MV-4-11 (cell line): ENCODE measurements around the gene PARP3.

Experiments used
- DNase-seq: peaks from one replicate; lab custom pipeline; 2025; lab: John Stamatoyannopoulos, UW

Gene PARP3

GRCh38 chr3:51934139-51934850 is 7.9 kb upstream of the PARP3 start:
- DNase-seq = no peak

GRCh38 chr3:51934991-51935885 is 6.9 kb upstream of the PARP3 start:
- DNase-seq = no peak

- DNase-seq = no peak
Observed at GRCh38 chr3:51935886-51936755, 6.0 kb upstream of the PARP3 start.

DNA sequence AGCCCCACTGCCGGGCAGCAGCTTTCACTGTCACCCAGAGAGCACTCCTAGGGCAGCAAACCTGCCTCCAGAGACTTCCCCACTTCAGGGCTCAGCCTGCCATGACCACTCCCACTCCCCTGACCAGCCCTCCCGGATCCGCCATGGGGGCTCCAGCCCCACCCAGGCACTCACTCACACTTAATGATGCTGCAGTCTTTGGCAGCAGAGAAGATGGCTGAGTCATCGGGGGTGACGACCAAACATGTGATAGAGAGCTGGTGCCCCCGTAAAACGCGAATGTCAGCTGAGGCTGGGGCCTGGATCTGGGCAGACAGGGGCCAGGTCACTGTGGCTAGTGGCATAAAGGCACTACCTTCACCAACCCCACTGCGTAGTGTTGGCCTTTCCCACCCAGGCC is 5.1 kb upstream of the PARP3 start:
- no peak for DNase-seq

DNA sequence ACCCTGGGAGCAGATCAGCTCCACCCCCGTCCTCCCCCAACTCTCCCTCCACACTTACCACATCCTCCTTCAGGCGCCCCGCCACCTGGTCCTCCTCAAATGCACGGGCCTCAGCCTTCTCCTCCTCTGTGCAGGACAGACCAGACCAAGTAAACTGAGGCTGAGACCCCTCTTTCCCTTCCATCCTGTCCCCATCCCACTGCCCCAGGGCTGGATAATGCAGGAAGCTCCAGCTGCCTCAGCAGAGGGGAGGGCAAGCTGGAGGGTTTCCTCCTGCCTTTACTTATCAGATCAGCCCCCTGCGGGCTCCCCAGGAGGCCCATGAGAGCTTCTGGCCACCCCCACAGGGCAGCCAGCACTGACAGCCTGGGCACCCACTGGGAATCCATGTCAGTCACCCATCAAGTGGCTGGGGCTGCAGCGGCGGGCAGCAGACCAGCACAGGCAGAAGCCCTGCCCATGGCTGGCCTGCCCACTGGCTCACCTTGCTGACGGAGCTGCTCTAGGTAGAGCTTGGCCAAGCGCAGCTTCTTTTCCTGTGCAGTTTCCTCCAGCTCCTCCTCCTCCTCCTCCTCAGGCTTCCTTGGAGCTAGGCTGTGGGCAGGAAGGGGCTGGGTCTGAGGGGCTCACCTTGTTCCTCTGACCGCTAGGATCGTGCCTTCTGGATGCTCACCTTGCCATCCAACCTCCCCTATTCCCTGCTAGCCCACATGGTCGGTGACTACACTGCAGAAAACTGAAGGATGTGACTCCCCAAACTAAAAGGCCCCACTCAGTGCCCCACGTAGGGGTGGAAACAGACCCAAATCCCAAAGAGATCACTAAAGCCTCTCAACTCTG is 4.3 kb upstream of the PARP3 start:
- no peak for DNase-seq

DNA sequence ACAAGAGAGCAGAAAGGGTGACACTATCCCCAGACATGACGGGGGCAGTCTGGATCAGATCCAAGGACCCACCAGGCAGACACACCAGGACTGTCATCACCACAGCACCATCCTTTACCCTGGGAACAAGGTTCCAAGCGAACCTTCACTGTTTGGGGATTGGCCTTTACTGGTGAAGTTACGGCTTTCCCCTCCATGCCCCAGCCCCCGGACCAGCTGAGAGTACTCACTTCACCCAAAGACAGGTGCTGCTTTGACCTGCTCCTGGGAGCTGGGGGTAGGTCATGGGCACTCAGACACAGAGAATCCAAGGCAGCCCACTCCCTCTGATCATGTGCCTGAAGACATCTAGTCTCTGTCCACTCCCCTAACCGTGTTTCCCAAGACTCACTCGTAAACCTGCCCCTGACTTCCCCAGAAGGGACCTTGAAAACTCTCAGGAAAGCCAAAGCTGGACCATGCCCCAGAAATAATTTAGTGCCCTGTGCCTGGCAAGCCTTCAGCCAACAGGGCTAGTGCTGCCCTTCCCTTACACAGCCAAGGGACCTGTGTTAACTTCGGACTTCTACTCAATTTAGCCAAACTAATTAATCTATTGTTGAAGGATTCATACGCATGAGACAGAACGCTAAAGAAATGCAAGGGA is 3.3 kb upstream of the PARP3 start:
- DNase-seq = no peak

DNA sequence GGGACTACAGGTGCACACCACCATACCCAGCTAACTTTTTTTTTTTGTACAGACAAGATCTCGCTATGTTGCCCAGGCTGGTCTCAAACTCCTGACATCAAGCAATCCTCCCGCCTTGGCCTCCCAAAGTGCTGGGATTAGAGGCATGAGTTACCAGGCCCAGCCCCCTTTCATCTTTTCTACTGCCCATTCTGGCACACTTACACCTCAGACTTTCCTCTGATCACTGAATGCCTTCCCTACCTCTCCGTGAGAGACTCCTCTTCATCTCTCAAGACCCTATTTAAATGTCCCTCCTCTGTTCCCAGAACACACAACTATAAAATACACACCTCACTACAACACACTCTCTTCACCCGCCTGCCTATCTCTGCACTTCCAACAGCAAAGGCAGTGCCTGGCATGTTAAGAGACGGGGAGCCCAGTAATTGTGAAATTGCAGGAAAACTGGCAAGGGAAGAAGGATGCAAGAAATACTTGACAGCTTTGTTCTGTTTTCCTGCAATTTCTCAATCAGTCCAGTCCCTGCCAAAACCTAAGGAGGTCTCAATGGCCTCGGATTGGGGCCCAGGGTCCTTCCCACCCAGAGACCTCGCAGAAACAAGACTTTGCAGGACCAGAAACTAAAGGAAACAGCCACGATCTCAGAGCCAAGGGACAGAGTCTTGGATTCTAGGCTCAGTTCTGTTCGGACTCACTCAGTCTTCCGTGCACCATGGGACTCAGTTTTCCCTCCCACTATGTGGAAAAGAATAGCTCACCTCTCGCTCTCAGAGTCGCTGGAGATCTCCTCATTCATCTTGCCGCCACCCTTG is 1.3 kb upstream of the PARP3 start:
- DNase-seq = no peak

DNA sequence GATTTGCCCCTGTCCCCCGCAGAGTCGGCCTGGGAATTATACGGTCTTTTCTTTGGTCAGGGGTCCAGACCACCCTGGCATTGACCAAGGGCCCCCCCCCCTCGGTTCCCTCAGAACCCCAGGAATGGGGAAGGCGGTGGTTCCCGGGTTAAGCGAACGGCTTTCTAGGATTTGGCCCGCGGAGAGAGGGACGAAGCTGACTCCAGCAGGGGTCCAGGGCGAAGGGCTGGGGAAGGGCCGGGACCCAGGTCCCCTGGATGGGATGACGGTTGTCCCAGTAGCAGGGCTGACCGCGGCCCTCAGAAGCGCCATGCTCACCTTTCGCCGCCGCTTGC is 733 bp upstream of the PARP3 start:
- DNase-seq = no peak

DNA sequence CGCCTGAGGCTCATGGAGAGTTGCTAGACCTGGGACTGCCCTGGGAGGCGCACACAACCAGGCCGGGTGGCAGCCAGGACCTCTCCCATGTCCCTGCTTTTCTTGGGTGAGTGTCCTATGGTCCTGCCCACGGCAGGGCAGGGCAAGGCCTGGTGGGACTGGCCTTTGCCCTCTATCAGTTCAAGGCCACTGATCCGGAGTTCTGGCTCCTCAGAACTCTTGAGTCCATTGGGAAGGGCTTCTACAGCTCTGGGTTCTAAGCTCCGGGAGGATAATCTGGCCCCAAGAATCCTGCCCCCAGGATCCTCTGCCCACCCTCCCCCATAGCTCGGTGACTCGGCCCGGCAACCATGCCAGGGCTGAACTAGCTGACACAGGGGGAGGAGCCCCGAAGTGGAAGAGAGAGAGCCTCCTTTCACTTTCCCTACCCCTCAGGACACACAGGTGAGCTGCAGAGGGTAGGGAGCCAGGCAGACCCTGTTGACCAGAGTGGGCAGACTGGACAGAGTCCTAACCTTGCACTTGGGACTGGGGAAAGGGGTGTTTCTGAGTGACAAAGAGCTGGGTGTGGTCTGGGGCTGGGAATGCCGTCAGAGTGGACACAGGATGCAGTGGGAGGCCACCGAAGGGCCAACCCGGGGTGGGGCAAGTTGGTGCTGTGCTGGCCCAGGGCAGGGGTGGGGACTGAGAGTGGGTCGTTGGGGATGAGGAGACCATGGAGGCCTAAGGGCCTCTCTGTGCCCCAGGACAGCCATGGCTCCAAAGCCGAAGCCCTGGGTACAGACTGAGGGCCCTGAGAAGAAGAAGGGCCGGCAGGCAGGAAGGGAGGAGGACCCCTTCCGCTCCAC is 664 bp downstream of the PARP3 start:
- DNase-seq = no peak

DNA sequence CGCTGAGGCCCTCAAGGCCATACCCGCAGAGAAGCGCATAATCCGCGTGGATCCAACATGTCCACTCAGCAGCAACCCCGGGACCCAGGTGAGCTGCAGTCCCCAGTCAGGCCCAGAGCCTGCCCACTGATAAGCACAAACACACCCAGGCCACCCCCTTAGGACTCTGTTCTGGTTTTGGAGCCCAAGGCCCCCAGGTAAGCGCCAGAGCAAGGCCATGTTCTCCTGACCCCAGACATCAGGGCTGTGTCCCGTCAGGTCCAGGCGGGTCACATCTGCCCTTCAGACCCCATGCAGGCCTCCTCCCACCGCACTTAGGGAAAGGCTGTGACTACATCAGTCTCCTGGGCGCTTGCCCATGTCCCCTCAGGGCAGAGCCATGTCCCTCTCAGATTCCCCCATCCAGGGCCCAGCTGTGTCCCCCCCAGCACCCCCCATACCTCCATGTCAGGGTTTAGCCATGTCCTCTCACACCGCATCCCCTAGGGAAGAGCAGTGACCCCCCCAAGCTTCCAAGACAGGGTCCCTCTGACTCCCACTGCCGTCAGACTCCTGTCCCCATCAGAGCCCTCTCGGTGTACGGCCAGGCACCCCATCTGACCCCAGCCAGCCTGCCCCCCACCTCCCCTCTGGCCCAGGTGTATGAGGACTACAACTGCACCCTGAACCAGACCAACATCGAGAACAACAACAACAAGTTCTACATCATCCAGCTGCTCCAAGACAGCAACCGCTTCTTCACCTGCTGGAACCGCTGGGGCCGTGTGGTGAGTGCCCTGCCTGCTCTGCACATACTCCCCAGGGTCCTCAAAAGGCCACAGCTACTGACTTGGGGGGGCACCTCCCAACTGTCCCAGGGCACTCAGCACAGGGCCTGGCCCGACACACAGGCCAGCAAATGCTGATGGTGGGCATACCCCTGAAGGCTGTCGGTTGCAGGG is 1.6 kb downstream of the PARP3 start:
- no peak for DNase-seq

DNA sequence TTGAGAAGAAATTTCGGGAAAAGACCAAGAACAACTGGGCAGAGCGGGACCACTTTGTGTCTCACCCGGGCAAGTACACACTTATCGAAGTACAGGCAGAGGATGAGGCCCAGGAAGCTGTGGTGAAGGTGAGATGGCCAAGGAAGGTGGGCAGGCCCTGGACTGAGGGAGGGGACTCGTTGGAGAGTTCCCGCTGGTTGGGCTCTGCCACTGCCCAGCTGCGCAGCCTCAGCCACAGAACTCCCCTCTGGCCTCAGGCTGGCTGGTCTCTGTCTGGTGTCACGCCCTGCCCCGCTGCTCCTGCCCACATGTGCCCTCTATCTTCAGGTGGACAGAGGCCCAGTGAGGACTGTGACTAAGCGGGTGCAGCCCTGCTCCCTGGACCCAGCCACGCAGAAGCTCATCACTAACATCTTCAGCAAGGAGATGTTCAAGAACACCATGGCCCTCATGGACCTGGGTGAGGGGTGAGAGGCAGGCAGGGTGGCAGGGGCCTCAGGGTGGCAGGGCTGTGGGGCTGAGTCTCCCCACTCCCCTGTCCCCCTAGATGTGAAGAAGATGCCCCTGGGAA is 2.4 kb downstream of the PARP3 start:
- DNase-seq = no peak

DNA sequence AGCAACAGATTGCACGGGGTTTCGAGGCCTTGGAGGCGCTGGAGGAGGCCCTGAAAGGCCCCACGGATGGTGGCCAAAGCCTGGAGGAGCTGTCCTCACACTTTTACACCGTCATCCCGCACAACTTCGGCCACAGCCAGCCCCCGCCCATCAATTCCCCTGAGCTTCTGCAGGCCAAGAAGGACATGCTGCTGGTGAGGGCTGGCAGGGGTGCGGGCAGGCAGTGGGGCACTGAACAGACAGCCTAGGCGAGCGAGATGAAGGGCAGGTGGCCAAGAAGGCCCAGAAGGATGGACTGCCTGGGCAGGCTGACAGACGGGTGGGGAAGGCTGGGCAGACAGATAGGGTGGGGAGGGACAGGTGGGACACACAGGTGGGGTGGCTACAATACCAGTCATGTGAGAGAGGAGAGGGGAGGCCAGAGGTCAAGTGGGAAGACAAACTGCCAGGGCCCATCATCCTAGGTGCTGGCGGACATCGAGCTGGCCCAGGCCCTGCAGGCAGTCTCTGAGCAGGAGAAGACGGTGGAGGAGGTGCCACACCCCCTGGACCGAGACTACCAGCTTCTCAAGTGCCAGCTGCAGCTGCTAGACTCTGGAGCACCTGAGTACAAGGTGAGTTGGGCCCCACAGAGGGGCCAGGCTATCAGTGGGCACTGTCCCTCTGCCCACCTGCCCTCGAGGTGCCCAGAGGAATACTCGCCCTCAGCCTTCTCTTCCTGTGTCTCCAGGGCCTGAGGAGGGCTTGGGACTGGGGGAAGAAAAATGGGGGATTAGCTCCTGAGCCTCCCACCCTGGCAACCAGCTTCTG is 3.1 kb downstream of the PARP3 start:
- DNase-seq = no peak

- DNase-seq = no peak
Observed at GRCh38 chr3:51945926-51946705, 4.0 kb downstream of the PARP3 start.

DNA sequence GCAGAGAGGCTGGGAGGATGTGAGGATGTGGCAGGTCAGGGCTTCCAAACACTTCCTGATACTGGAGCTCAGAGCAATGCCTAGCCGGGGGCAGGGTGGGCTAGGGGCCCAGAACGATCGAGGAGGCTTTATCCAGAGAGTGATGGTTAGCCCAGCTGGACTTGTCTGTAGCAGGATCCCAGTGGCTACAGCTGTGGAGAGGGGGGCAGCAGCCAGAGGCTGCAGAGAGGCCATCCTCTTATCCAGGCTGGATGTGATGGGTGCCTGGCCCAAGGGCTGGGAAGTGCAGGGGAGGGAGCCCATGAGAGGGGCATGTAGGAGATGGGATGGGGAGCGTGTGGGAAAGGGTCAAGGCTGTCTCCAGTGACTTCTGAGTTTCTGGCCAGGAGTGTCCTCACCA is 4.6 kb downstream of the PARP3 start:
- DNase-seq = no peak

GRCh38 chr3:51947215-51947900 is 5.2 kb downstream of the PARP3 start:
- no peak for DNase-seq
